Vagina (tissue), 2 donors: ENCODE data around the gene PITPNM1.

Source experiments
- POLR2A ChIP-seq, 2 donors: fragments of 450-650 bp; IDR thresholded peaks; one replicate each; pipeline ENCODE4 v1.6.1; 2017; ENCODE audit warnings: antibody characterized with exemption in 2 of 2, mild to moderate bottlenecking in 2 of 2, moderate library complexity in 2 of 2
- TF ChIP-seq, protein P1 (sequence below), 3 experiments: fragments of 450-650 bp in 2 of 3; fragments of 200-600 bp in 1 of 3; sonication (generic) in 1 of 3; IDR thresholded peaks; one replicate each; pipeline ENCODE4 v1.5.1; 2017 to 2019; ENCODE audit warnings: antibody characterized with exemption in 3 of 3, mild to moderate bottlenecking in 2 of 3, moderate library complexity in 2 of 3

- TF ChIP-seq, protein P1, sequence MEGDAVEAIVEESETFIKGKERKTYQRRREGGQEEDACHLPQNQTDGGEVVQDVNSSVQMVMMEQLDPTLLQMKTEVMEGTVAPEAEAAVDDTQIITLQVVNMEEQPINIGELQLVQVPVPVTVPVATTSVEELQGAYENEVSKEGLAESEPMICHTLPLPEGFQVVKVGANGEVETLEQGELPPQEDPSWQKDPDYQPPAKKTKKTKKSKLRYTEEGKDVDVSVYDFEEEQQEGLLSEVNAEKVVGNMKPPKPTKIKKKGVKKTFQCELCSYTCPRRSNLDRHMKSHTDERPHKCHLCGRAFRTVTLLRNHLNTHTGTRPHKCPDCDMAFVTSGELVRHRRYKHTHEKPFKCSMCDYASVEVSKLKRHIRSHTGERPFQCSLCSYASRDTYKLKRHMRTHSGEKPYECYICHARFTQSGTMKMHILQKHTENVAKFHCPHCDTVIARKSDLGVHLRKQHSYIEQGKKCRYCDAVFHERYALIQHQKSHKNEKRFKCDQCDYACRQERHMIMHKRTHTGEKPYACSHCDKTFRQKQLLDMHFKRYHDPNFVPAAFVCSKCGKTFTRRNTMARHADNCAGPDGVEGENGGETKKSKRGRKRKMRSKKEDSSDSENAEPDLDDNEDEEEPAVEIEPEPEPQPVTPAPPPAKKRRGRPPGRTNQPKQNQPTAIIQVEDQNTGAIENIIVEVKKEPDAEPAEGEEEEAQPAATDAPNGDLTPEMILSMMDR (IDR thresholded peaks at IDR 0.05), result no peak
- no peak for TF ChIP-seq POLR2A (IDR thresholded peaks at IDR 0.05)
Measured at GRCh38 chr11:67494371-67495233, 10.6 kb downstream of the PITPNM1 start.
